ENCODE data around the gene MYOM3.
A peak's percentile ranks its signal among the peaks of the same experiment; 100 is the strongest.

The MYOM3 gene

GRCh38 chr1:24114753-24115152 lies 2.8 kb upstream of the MYOM3 start:
- no peak for DNase-seq (ENCODE audit: low read depth)

- DNase-seq (ENCODE audit: low read depth), result no peak
These were observed 1.7 kb upstream of the MYOM3 start for GRCh38 chr1:24113641-24114033.

GRCh38 chr1:24111262-24111995 lies 506 bp downstream of the MYOM3 start:
- no peak for DNase-seq (ENCODE audit: low read depth)

GRCh38 chr1:24110642-24111261 lies 1.2 kb downstream of the MYOM3 start:
- no peak for DNase-seq (ENCODE audit: low read depth)

DNA sequence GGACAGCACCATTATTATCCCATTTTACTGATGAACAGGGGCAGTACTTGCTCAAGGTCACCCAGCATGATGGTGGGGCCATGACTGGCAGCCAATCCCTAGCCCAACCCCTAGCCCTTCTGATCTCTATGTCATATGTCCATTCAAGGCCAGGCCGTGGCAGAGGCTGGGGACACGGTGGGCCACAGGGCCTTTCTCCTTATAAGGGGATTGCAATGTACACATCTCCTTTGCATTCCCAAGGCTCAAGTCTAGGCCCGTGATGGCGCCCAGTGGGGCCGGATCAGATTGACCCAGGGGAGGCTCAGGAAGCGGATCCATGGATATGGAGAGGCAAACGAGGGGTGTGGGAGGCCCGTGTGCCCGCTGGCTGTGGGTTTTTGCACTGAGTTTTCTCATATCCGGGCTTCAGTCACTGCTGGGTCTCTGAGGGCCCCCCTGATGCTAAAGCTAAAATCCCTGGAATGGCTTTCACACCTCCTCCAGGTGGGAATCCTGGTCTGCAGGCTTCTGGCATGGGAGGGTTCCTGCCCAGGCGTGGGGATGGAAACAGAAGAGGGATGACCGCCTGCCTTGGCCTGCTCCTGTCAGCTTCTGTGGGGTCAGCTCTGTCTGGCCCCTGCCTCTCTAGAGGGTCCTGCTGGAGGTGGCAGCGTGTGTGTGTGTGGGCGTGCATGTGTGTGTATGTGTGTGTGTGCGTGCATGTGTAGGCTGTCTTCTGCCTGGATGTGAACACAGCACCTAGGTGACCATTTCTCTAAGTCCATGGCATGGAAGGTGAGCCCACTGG lies 2.1 kb downstream of the MYOM3 start:
- no peak for DNase-seq (ENCODE audit: low read depth)

DNA sequence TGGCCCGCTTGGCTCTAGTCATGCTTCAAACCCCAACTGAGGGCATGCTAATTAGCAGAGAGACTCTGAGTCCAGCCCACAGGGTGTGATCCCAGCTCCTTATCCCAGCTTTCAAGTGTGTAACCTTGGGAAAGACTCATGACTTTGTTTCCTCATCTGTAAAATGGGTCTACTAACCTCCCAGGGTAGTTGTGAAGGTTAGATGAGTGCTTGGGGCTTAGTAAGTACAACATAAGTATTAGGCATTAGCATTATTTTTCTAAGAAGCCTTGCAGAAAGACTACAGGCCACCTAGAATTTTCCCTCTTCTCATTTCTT lies 2.8 kb downstream of the MYOM3 start:
- DNase-seq (ENCODE audit: low read depth), result no peak

DNA sequence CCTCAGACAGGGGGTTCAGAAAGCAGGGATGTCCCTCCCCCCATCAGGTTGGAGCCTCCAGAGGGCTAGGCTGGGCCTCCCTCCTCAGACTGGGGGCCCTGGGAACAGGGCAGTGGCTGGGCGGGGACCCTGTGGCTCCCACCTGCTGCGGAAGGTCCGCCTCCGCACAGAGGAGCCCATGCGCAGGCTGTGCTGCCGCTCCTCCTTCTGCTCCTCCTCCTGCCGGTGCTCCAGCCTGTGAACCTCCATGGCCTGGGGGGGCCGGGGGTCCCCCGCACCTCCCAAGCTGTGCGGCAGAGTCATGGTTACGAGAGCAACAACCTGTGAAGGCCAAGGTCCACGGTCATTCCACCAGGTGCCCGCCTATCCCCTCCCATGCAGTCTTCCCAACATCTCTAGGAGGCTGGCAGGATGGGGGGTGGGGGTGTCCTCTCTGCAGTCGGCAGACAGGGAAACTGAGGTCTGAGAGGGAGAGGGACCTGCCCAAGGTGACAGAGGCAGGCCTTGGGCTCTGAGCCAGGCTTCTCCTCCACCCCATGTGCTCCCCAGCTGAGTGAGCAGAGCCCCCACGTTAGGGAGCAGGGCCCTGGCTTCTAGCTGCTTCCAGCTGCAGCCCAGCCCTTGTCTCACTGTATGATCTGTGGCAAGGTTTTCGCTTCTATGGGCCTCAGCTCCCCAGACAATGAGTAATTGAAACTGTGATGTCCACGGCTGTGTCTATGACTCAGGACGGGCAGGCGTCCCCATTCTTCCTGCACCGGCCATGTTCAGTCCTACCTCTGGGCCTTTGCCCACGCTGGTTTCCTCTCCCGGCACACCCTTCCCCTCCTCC lies 3.4 kb downstream of the MYOM3 start:
- peak; percentile 77 for DNase-seq (ENCODE audit: low read depth)

- DNase-seq (ENCODE audit: low read depth), result no peak
These were observed 4.3 kb downstream of the MYOM3 start for GRCh38 chr1:24107462-24108138.

DNA sequence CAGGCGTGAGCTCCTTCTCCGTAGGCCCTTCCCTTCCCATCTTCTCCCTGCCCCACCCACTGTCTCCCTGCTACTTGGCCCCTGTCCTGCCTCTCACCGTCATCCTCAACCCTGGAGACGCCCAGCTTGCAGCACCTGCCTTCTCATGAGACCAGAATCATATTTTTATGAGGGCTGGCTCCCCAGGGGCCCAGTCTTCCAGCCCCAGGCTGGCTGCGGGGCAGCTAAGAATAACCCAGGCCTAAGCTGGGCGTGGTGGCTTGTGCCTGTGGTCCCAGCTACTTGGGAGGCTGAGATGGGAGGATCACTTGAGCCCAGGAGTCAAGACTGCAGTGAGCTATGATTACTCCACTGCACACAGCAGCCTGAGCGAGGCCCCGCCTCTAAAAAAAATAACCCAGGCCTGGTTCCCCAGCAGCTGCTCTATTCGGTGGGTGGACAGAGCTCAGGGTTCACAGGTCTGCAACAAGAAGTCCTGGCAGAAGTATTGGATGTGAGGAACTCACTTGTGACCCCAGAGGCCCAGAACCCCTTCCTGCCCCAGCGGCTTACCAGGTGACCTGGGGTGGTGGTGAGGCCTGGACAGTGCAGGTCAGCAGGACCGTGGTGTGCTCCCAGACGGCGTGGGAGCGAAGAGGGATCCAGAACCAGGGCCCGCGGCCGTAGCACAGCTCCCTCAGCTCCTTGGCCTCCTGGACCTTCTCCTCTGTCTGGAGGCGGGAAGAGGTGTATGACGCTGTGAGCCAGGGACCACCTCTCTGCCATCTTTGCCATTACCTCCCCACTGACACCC lies 6.4 kb downstream of the MYOM3 start:
- no peak for DNase-seq (ENCODE audit: low read depth)

- no peak for DNase-seq (ENCODE audit: low read depth)
These were observed 7.1 kb downstream of the MYOM3 start for GRCh38 chr1:24104854-24105253.

DNA sequence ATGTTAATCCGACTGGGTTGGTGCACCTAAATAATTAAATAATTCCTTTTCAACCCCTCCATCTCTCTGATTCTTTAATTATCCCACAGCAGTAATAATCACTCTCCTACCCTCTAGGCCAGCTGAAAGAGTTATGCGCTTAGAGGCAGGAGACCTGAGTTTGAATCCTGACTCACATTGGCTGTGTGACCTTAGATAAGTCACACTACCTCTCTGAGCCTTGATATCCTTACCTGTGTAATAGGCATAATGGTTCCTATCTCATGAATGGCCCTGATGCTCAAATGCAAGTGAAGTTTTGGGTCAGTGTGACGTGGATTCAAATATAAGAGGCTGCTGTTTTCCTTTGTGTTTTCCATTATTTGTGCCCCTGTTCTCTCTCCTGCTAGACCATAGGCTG lies 8.1 kb downstream of the MYOM3 start:
- DNase-seq (ENCODE audit: low read depth), result no peak

- no peak for DNase-seq (ENCODE audit: low read depth)
These were observed 8.5 kb downstream of the MYOM3 start for GRCh38 chr1:24103408-24103807.

DNA sequence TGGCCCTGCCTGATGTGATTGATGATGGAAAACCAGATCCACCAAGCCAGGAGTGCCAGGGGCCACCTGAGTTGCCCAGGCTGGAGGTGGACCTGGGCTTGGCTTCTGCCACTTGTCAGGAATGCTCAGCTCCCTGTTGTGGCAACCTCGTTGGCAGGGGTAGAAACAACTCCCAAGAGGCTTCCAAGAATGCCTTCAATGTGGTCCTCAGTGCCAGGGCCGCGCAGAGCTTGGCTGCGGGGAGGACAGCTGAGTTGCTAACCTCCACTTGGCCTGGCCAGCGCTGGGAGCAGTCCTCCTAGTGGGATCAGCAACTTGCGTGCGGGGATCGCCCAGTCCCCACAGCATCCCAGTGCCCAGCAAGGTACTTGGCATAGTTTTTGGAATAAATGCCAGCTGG lies 9.0 kb downstream of the MYOM3 start:
- no peak for DNase-seq (ENCODE audit: low read depth)

GRCh38 chr1:24101796-24102586 lies 9.9 kb downstream of the MYOM3 start:
- no peak for DNase-seq (ENCODE audit: low read depth)

DNA sequence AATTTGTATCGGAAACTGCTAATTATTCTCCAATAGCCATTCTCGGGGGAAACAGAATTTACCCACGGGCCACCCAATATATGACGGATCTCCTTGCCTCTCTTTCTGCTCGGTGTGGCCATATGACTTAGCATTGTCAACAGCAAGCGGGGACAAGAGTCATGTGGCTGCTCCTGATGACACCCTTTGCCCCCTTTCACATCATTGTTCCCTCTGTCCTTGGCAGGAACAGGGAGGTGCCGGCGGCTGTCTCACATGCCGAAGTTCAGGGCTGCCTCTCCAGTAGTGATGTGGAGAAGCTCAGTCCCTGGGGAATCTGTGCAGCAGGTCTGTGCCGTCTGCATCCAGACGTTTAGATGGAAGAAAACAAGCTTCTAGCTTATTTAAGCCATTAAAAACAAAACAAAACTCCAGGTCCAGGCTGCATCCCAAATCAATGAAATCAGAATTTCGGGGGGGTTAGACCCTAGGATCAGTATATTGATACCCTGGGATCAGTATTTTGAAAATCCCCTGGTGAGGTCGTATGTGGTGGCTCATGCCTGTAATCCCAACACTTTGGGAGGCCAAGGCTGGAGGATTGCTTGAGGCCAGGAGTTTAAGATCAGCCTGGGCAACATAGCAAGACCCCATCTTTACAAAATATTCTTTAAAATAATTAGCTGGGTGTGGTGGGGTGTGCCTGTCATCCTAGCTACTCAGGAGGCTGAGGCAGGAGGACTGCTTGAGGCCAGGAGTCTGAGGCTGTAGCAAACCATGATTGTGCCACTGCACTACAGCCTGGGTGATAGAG lies 10.8 kb downstream of the MYOM3 start:
- DNase-seq (ENCODE audit: low read depth), result no peak

GRCh38 chr1:24098943-24099638 lies 12.8 kb downstream of the MYOM3 start:
- DNase-seq (ENCODE audit: low read depth), result no peak

GRCh38 chr1:24098102-24098501 lies 13.8 kb downstream of the MYOM3 start:
- DNase-seq (ENCODE audit: low read depth), result no peak

DNA sequence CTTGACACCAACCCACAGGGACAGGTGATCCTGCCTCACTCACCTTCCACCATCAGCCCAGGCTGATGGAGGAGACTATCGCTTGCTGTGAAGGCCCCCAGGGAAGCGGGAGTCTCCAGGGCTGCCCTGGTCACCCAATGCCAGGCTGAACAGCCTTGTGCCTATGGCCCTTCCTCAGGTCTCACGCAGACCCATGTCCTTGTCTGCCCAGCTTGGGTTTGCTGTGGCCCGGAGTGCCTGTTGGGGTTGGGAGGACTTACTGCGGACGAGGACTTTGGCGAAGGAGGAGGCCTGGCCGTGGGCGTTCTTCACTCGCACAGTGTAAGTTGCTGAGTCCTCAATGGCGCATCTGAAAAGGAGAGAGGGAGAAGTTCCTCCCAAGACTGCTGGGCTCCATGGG lies 14.3 kb downstream of the MYOM3 start:
- DNase-seq (ENCODE audit: low read depth), result no peak

DNA sequence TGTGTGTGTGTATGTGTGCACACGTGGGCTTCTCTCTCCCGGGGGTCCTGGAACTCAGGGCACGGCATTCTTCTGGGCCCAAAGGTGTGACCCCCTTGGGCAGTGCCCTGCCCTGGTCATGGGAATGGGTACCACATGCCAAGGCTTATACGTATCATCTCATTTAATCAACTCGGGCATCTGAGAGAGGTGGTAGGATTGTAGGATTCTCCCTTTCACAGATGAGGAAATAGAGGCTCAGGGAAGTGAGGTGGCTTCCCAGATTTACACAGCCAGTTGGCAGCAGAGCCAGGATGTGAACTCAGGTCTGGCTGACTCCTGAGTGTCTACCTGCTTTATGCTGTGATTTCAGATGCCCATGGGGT lies 15.2 kb downstream of the MYOM3 start:
- DNase-seq (ENCODE audit: low read depth), result no peak

Measured in stromal cell of bone marrow (primary cell).